WTC11 (cell line): ENCODE results near the gene ATG9B. TPM values are rescaled to one million over a fixed set of nuclear protein-coding genes. Genes with fewer than 3 reads are reported as not detected.
A peak's percentile ranks its signal among the peaks of the same experiment; 100 is the strongest.

Source experiments
- ATAC-seq: fragments of 200-7000 bp; cut with Tn5 transposase; 2 replicates; pipeline ENCODE4 v1.10.0; 2021; ENCODE audit warnings: mild to moderate bottlenecking, moderate library complexity
- CTCF ChIA-PET: fragments of 300-600 bp; sonication (Branson Sonifier 250); formaldehyde crosslinking; loops from one replicate; lab custom pipeline; 2021; ENCODE audit warnings: antibody characterized with exemption; lab: Charles Lee
- POLR2A ChIA-PET: fragments of 350-600 bp; sonication (Branson Sonifier 250); formaldehyde crosslinking; loops from one replicate; lab custom pipeline; 2021; ENCODE audit warnings: antibody characterized with exemption; lab: Charles Lee
- DNase-seq: peaks from one replicate; pipeline ENCODE4 v3.0.0; 2021; ENCODE audit warnings: low spot score
- H3K27ac Mint-ChIP-seq: 2 replicates; pipeline ENCODE4 v1.8.0; 2021; ENCODE audit warnings: mixed read lengths
- H3K27me3 Mint-ChIP-seq: 2 replicates; pipeline ENCODE4 v1.8.0; 2021; ENCODE audit warnings: low read depth, mild to moderate bottlenecking, moderate library complexity, mixed read lengths
- H3K36me3 Mint-ChIP-seq: 2 replicates; pipeline ENCODE4 v1.8.0; 2021; ENCODE audit warnings: mixed read lengths
- H3K4me1 Mint-ChIP-seq: 2 replicates; pipeline ENCODE4 v1.8.0; 2022; ENCODE audit warnings: mixed read lengths
- H3K4me3 Mint-ChIP-seq: 2 replicates; pipeline ENCODE4 v1.8.0; 2021; ENCODE audit warnings: mild to moderate bottlenecking, moderate library complexity, mixed read lengths
- H3K9me3 Mint-ChIP-seq: 2 replicates; pipeline ENCODE4 v1.8.0; 2021; ENCODE audit warnings: mixed read lengths
- ARID4B ChIP-seq: sonication (generic); formaldehyde crosslinking; IDR thresholded peaks from 2 replicates; pipeline ENCODE4 v1.8.0; 2023; ENCODE audit warnings: missing genetic modification reagents, mild to moderate bottlenecking, borderline replicate concordance
- ATF3 ChIP-seq: sonication (generic); formaldehyde crosslinking; conservative IDR thresholded peaks from 2 replicates; pipeline ENCODE4 v1.8.1; 2022; ENCODE audit warnings: mild to moderate bottlenecking, missing genetic modification reagents
- CDX4 ChIP-seq: fragments of 250-450 bp; sonication (Bioruptor Pico); IDR thresholded peaks from 2 replicates; pipeline ENCODE4 v1.9.0; 2021; ENCODE audit warnings: moderate library complexity, mild to moderate bottlenecking, inconsistent platforms, borderline replicate concordance
- EMX1 ChIP-seq: fragments of 250-450 bp; sonication (Bioruptor Pico); IDR thresholded peaks from 2 replicates; pipeline ENCODE4 v1.8.0; 2021; ENCODE audit warnings: mild to moderate bottlenecking
- HMGA2 ChIP-seq: fragments of 250-450 bp; sonication (Bioruptor Pico); IDR thresholded peaks from 2 replicates; pipeline ENCODE4 v1.4.0; 2021; ENCODE audit warnings: mild to moderate bottlenecking, moderate library complexity
- HMGXB4 ChIP-seq: sonication (generic); formaldehyde crosslinking; IDR thresholded peaks from 2 replicates; pipeline ENCODE4 v1.8.1; 2023; ENCODE audit warnings: mild to moderate bottlenecking, moderate library complexity, missing genetic modification reagents
- NR3C1 ChIP-seq: sonication (generic); formaldehyde crosslinking; conservative IDR thresholded peaks from 2 replicates; pipeline ENCODE4 v1.8.1; 2023; ENCODE audit warnings: low read depth, mild to moderate bottlenecking, missing genetic modification reagents
- SMAD3 ChIP-seq: sonication (generic); formaldehyde crosslinking; IDR thresholded peaks from 2 replicates; pipeline ENCODE4 v1.8.0; 2022; ENCODE audit warnings: missing genetic modification reagents, mild to moderate bottlenecking, borderline replicate concordance
- ZNF219 ChIP-seq: sonication (generic); formaldehyde crosslinking; IDR thresholded peaks from 2 replicates; pipeline ENCODE4 v1.8.0; 2023; ENCODE audit warnings: missing genetic modification reagents, mild to moderate bottlenecking, borderline replicate concordance
- ZNF232 ChIP-seq: sonication (generic); formaldehyde crosslinking; IDR thresholded peaks from 2 replicates; pipeline ENCODE4 v1.8.0; 2022; ENCODE audit warnings: mild to moderate bottlenecking, missing genetic modification reagents
- ZNF416 ChIP-seq: fragments of 250-450 bp; sonication (Bioruptor Pico); IDR thresholded peaks from 2 replicates; pipeline ENCODE4 v1.9.0; 2021; ENCODE audit warnings: mild to moderate bottlenecking, inconsistent platforms
- total RNA-seq: library from RNA; stranded (reverse); gene quantifications from 3 replicates; pipeline ENCODE4 v1.2.3, GENCODE V29; 2021
- TF ChIP-seq, protein P1 (sequence below): sonication (generic); formaldehyde crosslinking; IDR thresholded peaks from 2 replicates; pipeline ENCODE4 v1.8.1; 2023; ENCODE audit warnings: mild to moderate bottlenecking, missing genetic modification reagents
- TF ChIP-seq, protein P2 (sequence below): sonication (generic); formaldehyde crosslinking; IDR thresholded peaks from 2 replicates; pipeline ENCODE4 v1.8.1; 2023; ENCODE audit warnings: mild to moderate bottlenecking, missing genetic modification reagents, moderate library complexity

ATG9B gene
- total RNA-seq, 1 experiment from 2014 or later: 2.4 TPM

- TF ChIP-seq ATF3 (no peak), EMX1 (CRISPR knock-in tag) (no peak)
Observed at GRCh38 chr7:150980663-150981062, 43.6 kb downstream of the ATG9B start (continued).

DNA sequence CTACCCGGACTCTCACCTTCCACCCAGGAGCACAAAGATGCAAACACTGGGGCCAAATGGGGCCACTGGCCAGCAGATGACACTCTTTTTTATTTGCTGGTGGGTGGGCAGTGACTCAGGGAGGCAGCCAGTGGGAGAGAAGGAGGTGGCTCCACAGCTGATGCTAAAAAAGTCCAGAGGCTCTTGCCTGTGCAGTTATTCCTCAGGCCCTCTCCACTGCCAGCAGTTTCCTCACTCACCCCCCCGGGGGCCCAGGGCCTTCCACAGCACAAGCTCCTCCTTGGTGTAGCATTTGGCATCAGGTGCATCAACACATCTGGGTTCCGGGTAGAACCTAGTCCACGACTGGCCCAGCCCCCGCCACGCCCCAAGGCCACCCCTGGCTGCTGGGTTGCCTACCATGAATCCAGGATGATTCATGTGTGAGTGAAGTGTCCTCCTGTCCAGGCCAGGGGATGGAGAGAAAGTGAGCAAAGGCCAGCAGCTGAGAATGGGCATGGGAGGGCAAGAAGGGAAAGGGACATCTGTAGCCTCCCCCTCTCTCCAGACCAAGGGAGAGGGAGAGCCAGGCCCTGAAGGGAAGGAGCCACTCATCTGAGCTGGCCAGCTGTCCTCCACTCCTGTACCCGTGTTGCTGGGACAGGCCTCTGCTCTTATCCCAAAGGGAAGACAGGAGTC is 44.4 kb downstream of the ATG9B start:
- no peaks in the 10 kb centered on the region for H3K36me3 Mint-ChIP-seq
- H3K27me3 Mint-ChIP-seq: peaks cover 76% of the 10 kb centered on the region
- no peak overlapping the region for H3K27ac Mint-ChIP-seq
- ChIA-PET CTCF (interaction anchor here (0.5 to 3.7 kb wide), 26 partner anchors 9 to 803 kb away, joined by 3 to 118 read pairs (median 4); partner anchors contain the start of gene ABCB8), POLR2A (interaction anchor here (1.0 to 1.2 kb wide), 3 partner anchors 9 to 17 kb away, joined by 3 read pairs; no protein-coding TSS in a partner anchor)
- H3K9me3 Mint-ChIP-seq: no peaks in the 10 kb centered on the region
- H3K4me1 Mint-ChIP-seq: peaks cover 40% of the 10 kb centered on the region
- ATAC-seq: no peak
- peak overlapping the region; percentile 54 for H3K4me3 Mint-ChIP-seq
- no peak for DNase-seq
- TF ChIP-seq ZNF232: no peak
- no peak for TF ChIP-seq HMGXB4 (CRISPR knock-in tag)
- TF ChIP-seq, protein P1, sequence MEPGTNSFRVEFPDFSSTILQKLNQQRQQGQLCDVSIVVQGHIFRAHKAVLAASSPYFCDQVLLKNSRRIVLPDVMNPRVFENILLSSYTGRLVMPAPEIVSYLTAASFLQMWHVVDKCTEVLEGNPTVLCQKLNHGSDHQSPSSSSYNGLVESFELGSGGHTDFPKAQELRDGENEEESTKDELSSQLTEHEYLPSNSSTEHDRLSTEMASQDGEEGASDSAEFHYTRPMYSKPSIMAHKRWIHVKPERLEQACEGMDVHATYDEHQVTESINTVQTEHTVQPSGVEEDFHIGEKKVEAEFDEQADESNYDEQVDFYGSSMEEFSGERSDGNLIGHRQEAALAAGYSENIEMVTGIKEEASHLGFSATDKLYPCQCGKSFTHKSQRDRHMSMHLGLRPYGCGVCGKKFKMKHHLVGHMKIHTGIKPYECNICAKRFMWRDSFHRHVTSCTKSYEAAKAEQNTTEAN (CRISPR knock-in tag): no peak
- no peak for TF ChIP-seq ARID4B (CRISPR knock-in tag)

GRCh38 chr7:150978126-150978789 is 46.0 kb downstream of the ATG9B start, which contains the start of gene KCNH2:
Gene KCNH2 (minus strand): TSS chr7:150978321. CDS start chr7:150977913, 408 bp downstream.
- ChIA-PET CTCF (interaction anchor here (0.9 to 3.7 kb wide), 15 partner anchors 8 to 190 kb away, joined by 3 to 118 read pairs (median 6); no protein-coding TSS in a partner anchor), POLR2A (interaction anchor here (0.6 to 1.3 kb wide), 5 partner anchors 10 to 666 kb away, joined by 3 to 4 read pairs (median 3); no protein-coding TSS in a partner anchor)
- peak within 1 kb of the TSS; percentile 83 for H3K4me3 Mint-ChIP-seq
- H3K36me3 Mint-ChIP-seq: no peaks in the 10 kb centered on the region
- H3K4me1 Mint-ChIP-seq: peaks cover 49% of the 10 kb centered on the region
- no peaks in the 10 kb centered on the region for H3K9me3 Mint-ChIP-seq
- ATAC-seq (peak; percentile 52), DNase-seq (peak; percentile 75)
- peaks cover 66% of the 10 kb centered on the region for H3K27me3 Mint-ChIP-seq
- no peak within 1 kb of the TSS for H3K27ac Mint-ChIP-seq
- TF ChIP-seq CDX4 (CRISPR knock-in tag) (no peak), HMGA2 (CRISPR knock-in tag) (no peak), ZNF416 (CRISPR knock-in tag) (no peak), SMAD3 (no peak), ZNF219 (CRISPR knock-in tag) (no peak), NR3C1 (CRISPR knock-in tag) (no peak), ARID4B (CRISPR knock-in tag) (no peak)
- TF ChIP-seq, protein P2, sequence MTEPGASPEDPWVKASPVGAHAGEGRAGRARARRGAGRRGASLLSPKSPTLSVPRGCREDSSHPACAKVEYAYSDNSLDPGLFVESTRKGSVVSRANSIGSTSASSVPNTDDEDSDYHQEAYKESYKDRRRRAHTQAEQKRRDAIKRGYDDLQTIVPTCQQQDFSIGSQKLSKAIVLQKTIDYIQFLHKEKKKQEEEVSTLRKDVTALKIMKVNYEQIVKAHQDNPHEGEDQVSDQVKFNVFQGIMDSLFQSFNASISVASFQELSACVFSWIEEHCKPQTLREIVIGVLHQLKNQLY: no peak
- TF ChIP-seq, protein P1 (CRISPR knock-in tag): 0 out of 2 replicates have a peak, but pooled peaks have one; percentile 13
